Prostate gland (tissue), 2 donors: ENCODE data around the gene PLEKHG1. TPM values are rescaled to one million over a fixed set of nuclear protein-coding genes. Genes with fewer than 3 reads are reported as not detected.
A peak's percentile ranks its signal among the peaks of the same experiment; 100 is the strongest.

Source experiments
- DNase-seq: peaks from one replicate; pipeline ENCODE4 v3.0.0-alpha.2; 2019; ENCODE audit warnings: low spot score
- H3K27ac ChIP-seq, 2 donors: fragments of 200-600 bp; sonication (generic); 2 replicates each; pipeline ENCODE4 v1.5.1; 2017 to 2019
- H3K27me3 ChIP-seq: fragments of 200-600 bp; sonication (generic); replicated peaks from 2 replicates; pipeline ENCODE4 v1.5.1; 2019; ENCODE audit not compliant: insufficient read depth
- H3K36me3 ChIP-seq, 2 donors: fragments of 200-600 bp; sonication (generic); 1 replicate in 1 of 2; 2 replicates in 1 of 2; pipeline versions ENCODE4 v1.5.1 to v1.8.1; 2017 to 2019
- H3K4me1 ChIP-seq: fragments of 200-600 bp; sonication (generic); replicated peaks from 2 replicates; pipeline ENCODE4 v1.5.1; 2019
- H3K4me3 ChIP-seq, 2 donors: fragments of 200-600 bp; sonication (generic); 2 replicates each; pipeline ENCODE4 v1.5.1; 2017 to 2019
- H3K9me3 ChIP-seq: fragments of 200-600 bp; sonication (generic); 2 replicates; pipeline ENCODE4 v1.5.1; 2017
- POLR2A ChIP-seq: fragments of 450-650 bp; IDR thresholded peaks from one replicate; pipeline ENCODE4 v1.6.1; 2016; ENCODE audit warnings: antibody characterized with exemption, mild to moderate bottlenecking
- POLR2AphosphoS5 ChIP-seq: sonication (generic); formaldehyde crosslinking; IDR thresholded peaks from one replicate; pipeline ENCODE4 v1.6.1; 2017; ENCODE audit warnings: antibody characterized with exemption
- WGBS: methylation state at CpG from one replicate; pipeline ENCODE4 v1.1.5; 2018; 5-methylcytosine and 5-hydroxymethylcytosine counted together
- intact Hi-C: fragments of 100-400 bp; cut with DNase I; formaldehyde crosslinking; loops from one replicate; pipeline ENCODE4 v1.14.2; 2022
- total RNA-seq, 2 donors: library from RNA; depleted of rRNA; stranded (reverse); fragments of >200 nt; gene quantifications; one replicate each; pipeline ENCODE4 v1.1.0, GENCODE V29; 2016
- TF ChIP-seq, protein P1 (sequence below), 4 experiments: fragments of 200-600 bp in 2 of 4; fragments of 450-650 bp in 2 of 4; sonication (generic) in 2 of 4; IDR thresholded peaks; 1 replicate in 3 of 4; 2 replicates in 1 of 4; pipeline ENCODE4 v1.5.1; 2016 to 2019; ENCODE audit warnings: antibody characterized with exemption in 4 of 4, mild to moderate bottlenecking in 2 of 4, moderate library complexity in 2 of 4

Gene PLEKHG1
- total RNA-seq, 2 donors from 2014 or later, result 4.9 to 65.4 TPM

DNA sequence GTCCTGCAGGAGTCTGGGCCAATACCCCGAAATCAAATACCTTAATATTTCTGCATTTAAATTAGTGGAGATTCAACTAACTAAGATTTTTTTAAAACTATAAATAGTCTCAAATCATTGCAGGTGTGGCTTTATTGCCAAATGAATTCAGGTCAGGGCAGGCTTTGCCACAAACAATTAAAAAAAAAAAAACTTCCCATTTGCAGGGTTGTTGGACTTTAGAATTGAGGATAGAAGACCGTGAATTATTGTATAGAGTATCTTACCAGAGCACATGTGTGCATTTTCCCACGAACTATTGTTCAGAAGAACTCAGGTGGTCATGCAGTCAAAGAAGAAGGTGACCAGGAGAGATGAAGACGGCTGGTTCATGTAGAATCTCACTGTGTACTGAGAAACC lies 6.6 kb upstream of the PLEKHG1 start:
- intact Hi-C loops, result no loop called here

DNA sequence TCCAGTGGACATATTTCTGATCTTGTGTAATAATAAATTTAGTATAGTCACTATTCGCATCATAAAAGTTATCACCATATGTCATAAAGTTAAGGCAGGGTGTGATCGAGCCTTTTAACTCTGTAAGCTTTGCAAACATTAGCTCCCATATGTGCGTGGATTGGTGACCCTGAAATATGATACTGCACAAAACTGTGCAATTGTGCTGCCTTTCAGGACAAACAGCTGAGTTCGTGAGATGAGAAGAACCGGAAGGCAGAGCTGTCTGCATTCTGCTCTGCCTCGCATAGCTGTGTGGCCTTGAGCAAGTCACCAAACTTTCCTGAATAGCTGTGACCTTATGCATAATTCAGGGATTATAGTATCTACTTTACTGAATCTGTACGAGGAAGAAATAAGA lies 3.2 kb upstream of the PLEKHG1 start:
- Histone ChIP-seq H3K36me3 (no peaks in the 10 kb centered on the region), H3K4me1 (no peaks in the 10 kb centered on the region), H3K27ac (no peak overlapping the region), H3K4me3 (no peak overlapping the region), H3K9me3 (no peaks in the 10 kb centered on the region), H3K27me3 (no peaks in the 10 kb centered on the region)
- intact Hi-C loops, result no loop called here
- 83% methylated on average over 7 of the region's 7 CpGs for WGBS
- TF ChIP-seq, protein P1, sequence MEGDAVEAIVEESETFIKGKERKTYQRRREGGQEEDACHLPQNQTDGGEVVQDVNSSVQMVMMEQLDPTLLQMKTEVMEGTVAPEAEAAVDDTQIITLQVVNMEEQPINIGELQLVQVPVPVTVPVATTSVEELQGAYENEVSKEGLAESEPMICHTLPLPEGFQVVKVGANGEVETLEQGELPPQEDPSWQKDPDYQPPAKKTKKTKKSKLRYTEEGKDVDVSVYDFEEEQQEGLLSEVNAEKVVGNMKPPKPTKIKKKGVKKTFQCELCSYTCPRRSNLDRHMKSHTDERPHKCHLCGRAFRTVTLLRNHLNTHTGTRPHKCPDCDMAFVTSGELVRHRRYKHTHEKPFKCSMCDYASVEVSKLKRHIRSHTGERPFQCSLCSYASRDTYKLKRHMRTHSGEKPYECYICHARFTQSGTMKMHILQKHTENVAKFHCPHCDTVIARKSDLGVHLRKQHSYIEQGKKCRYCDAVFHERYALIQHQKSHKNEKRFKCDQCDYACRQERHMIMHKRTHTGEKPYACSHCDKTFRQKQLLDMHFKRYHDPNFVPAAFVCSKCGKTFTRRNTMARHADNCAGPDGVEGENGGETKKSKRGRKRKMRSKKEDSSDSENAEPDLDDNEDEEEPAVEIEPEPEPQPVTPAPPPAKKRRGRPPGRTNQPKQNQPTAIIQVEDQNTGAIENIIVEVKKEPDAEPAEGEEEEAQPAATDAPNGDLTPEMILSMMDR (IDR thresholded peaks at IDR 0.05), result no peak
- TF ChIP-seq POLR2A, result no peak
- no peak for TF ChIP-seq POLR2AphosphoS5
- DNase-seq, result no peak

More for the DNA sequence above, 6.6 kb upstream of the PLEKHG1 start:
- Histone ChIP-seq H3K9me3 (no peaks in the 10 kb centered on the region), H3K4me1 (no peaks in the 10 kb centered on the region), H3K27ac (no peak overlapping the region), H3K36me3 (no peaks in the 10 kb centered on the region), H3K4me3 (no peak overlapping the region), H3K27me3 (no peaks in the 10 kb centered on the region)
- 92% methylated on average over 4 of the region's 4 CpGs for WGBS
- DNase-seq, result no peak
- TF ChIP-seq POLR2A (no peak), POLR2AphosphoS5 (no peak)
- TF ChIP-seq, protein P1 (IDR thresholded peaks at IDR 0.05), result no peak

DNA sequence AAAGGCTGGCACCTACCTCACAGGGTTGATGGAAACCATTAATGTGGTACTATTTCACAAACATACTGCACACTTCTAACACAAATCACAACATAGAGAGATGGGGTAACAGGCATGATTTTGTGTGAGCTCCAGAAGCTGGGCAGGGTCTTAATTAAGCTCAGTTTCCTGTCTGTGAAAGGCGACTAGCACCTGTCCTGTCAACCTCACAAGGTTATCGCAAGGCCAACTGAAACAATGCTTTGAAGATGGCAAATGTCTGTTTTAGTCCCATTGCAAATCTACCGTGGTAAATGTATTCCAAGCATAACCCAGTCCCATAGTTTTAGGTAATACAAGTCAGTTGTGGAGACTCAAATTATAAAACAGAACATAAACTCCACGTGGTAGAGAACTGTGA lies 1.3 kb upstream of the PLEKHG1 start:
- 89% methylated on average over 4 of the region's 4 CpGs for WGBS
- H3K27me3 ChIP-seq, result no peaks in the 10 kb centered on the region
- intact Hi-C loops, result no loop called here

DNA sequence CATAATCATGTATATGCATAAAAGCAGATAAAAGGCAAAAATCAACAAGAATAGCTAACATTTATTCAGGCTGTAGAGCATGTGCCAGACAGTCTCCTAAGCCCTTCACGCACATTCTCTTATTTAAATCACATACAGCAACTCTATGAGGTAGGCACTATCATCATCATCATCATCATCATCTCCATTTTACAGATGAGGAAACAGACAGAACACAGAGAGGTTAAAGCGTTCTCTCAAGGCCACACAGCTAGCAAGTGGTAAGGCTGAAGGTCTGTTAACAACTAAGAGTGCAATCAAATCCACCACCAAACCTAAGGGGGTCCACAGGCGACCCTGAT lies 857 bp upstream of the PLEKHG1 start:
- H3K9me3 ChIP-seq, result no peaks in the 10 kb centered on the region
- H3K27me3 ChIP-seq, result no peaks in the 10 kb centered on the region
- no peak for DNase-seq
- no peak overlapping the region for H3K4me3 ChIP-seq
- TF ChIP-seq, protein P1 (IDR thresholded peaks at IDR 0.05), result no peak
- TF ChIP-seq POLR2A, result no peak
- TF ChIP-seq POLR2AphosphoS5, result no peak
- no peak overlapping the region for H3K27ac ChIP-seq
- H3K4me1 ChIP-seq, result no peaks in the 10 kb centered on the region
- H3K36me3 ChIP-seq, result no peaks in the 10 kb centered on the region
- 88% methylated on average over 3 of the region's 3 CpGs for WGBS
- intact Hi-C loops, result no loop called here

More for the DNA sequence above, 1.3 kb upstream of the PLEKHG1 start:
- TF ChIP-seq POLR2AphosphoS5 (no peak), POLR2A (no peak)
- TF ChIP-seq, protein P1 (IDR thresholded peaks at IDR 0.05), result no peak
- DNase-seq, result no peak
- Histone ChIP-seq H3K27ac (no peak overlapping the region), H3K4me3 (no peak overlapping the region), H3K4me1 (no peaks in the 10 kb centered on the region), H3K36me3 (no peaks in the 10 kb centered on the region), H3K9me3 (no peaks in the 10 kb centered on the region)

DNA sequence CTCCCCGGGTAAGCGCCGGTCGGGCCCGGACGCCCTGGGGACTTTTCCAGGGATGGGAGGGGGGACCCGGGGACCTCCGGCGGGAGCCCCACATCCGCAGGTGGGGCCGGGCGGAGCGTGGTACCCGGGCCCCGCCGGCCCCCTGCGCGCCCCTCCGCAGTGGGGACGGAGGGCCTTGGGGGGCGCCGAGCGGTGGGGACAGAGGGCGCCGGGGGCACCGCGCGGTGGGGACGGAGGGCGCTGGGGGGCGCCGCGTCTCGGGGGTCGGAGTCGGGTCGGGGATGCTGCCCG lies 270 bp downstream of the PLEKHG1 start:
- TF ChIP-seq, protein P1 (IDR thresholded peaks at IDR 0.05), result no peak
- TF ChIP-seq POLR2AphosphoS5 (no peak), POLR2A (no peak)
- intact Hi-C loops, result loop anchor here (5.0 kb wide), 2 partner anchors 178 to 212 kb away; no protein-coding TSS in a partner anchor

More for the DNA sequence above, 270 bp downstream of the PLEKHG1 start:
- H3K4me1 ChIP-seq, result no peaks in the 10 kb centered on the region
- no peaks in the 10 kb centered on the region for H3K9me3 ChIP-seq
- DNase-seq, result no peak
- no peaks in the 10 kb centered on the region for H3K36me3 ChIP-seq
- no peaks in the 10 kb centered on the region for H3K27me3 ChIP-seq
- H3K27ac ChIP-seq, result peak overlapping the region; percentile 35 to 65
- H3K4me3 ChIP-seq, result peak overlapping the region; percentile 50 to 51
- 1% methylated on average over 16 of the region's 38 CpGs for WGBS
